Neural progenitor cell (in vitro differentiated cells): ENCODE results near the gene SH3GLB2.

Experiments used
- CTCF ChIP-seq: fragments of 200-600 bp; sonication (generic); IDR thresholded peaks from 2 replicates; pipeline ENCODE4 v1.5.1; 2017; ENCODE audit warnings: antibody characterized with exemption, mild to moderate bottlenecking
- EZH2 ChIP-seq: fragments of 200-600 bp; sonication (generic); IDR thresholded peaks from 2 replicates; pipeline ENCODE4 v1.6.1; 2017; ENCODE audit warnings: antibody characterized with exemption, mild to moderate bottlenecking, moderate library complexity
- EZH2phosphoT487 ChIP-seq: fragments of 200-600 bp; sonication (generic); IDR thresholded peaks from 2 replicates; pipeline ENCODE4 v1.6.1; 2017; ENCODE audit warnings: antibody characterized with exemption

- TF ChIP-seq CTCF, result no peak
- TF ChIP-seq EZH2phosphoT487, result no peak
- TF ChIP-seq EZH2, result no peak
Observed at GRCh38 chr9:129059796-129060785, 32.0 kb upstream of the SH3GLB2 start.
